SK-N-MC (cell line): ENCODE measurements around the gene SLC52A1.

Experiments used
- EZH2 ChIP-seq: fragments of 200-600 bp; sonication (generic); IDR thresholded peaks from one replicate; pipeline ENCODE4 v1.6.1; 2017; ENCODE audit warnings: antibody characterized with exemption
- FOXP2 ChIP-seq: optimal IDR thresholded peaks from 2 replicates; pipeline ENCODE3; 2011; ENCODE audit warnings: mild to moderate bottlenecking, moderate library complexity; ENCODE audit not compliant: insufficient read depth; ENCODE audit errors: extremely low read length, control extremely low read depth
- POLR2AphosphoS5 ChIP-seq: IDR thresholded peaks from 2 replicates; pipeline ENCODE4 v1.6.1; 2012; ENCODE audit warnings: mild to moderate bottlenecking, low read depth, low read length, borderline replicate concordance

DNA sequence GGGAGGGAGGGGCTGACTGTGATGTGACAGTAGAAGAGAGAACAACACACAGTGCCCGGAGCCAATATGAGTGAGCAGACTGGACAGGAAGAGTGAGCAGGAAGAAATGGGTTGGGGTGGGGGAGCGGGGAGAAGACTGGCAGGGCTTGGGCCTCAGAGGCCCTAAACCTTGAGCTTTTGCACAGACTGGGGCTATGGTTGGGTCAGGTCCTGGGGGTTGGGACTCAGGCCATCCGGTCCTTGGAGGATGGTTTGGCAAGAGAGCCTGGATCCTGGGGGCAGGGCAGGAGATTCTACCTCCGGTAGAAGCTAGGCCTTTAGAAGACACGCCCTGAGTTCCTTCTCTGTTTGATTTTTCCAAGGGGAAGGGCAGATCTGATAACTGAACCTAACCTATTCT, 48.8 kb downstream of the SLC52A1 start:
- TF ChIP-seq POLR2AphosphoS5: no peak
- no peak for TF ChIP-seq EZH2
- no peak for TF ChIP-seq FOXP2
